Nephron progenitor cell (in vitro differentiated cells): ENCODE data around the gene PCDH12.

Source experiments
- DNase-seq: peaks from one replicate; pipeline ENCODE4 v3.0.0; 2021
- H3K27ac Mint-ChIP-seq: 2 replicates; pipeline ENCODE4 v1.8.0; 2021; ENCODE audit warnings: mild to moderate bottlenecking, moderate library complexity, mixed read lengths
- H3K27me3 Mint-ChIP-seq: 2 replicates; pipeline ENCODE4 v1.8.0; 2021; ENCODE audit warnings: mild to moderate bottlenecking, low read depth, mixed read lengths; ENCODE audit not compliant: poor library complexity
- H3K36me3 Mint-ChIP-seq: 2 replicates; pipeline ENCODE4 v1.8.0; 2021; ENCODE audit warnings: low read depth, mixed read lengths
- H3K4me1 Mint-ChIP-seq: 2 replicates; pipeline ENCODE4 v1.8.0; 2021; ENCODE audit warnings: mixed read lengths
- H3K4me3 Mint-ChIP-seq: 2 replicates; pipeline ENCODE4 v1.8.0; 2021; ENCODE audit warnings: mild to moderate bottlenecking, moderate library complexity, mixed read lengths
- H3K9me3 Mint-ChIP-seq: 2 replicates; pipeline ENCODE4 v1.8.0; 2021; ENCODE audit warnings: mild to moderate bottlenecking, moderate library complexity, mixed read lengths
- CTCF ChIP-seq: fragments of 200-600 bp; sonication (generic); IDR thresholded peaks from 2 replicates; pipeline ENCODE4 v1.5.0; 2021; ENCODE audit warnings: antibody characterized with exemption

The PCDH12 gene

GRCh38 chr5:141957367-141957996, 520 bp downstream of the PCDH12 start:
- H3K27ac Mint-ChIP-seq: no peak overlapping the region
- H3K4me3 Mint-ChIP-seq: no peak overlapping the region
- no peak for DNase-seq
- no peaks in the 10 kb centered on the region for H3K9me3 Mint-ChIP-seq
- H3K4me1 Mint-ChIP-seq: peaks cover 43% of the 10 kb centered on the region
- peaks cover 2% of the 10 kb centered on the region for H3K27me3 Mint-ChIP-seq
- TF ChIP-seq CTCF: no peak
- H3K36me3 Mint-ChIP-seq: no peaks in the 10 kb centered on the region

GRCh38 chr5:141954194-141954593, 3.8 kb downstream of the PCDH12 start:
- H3K4me3 Mint-ChIP-seq: no peak overlapping the region
- H3K36me3 Mint-ChIP-seq: no peaks in the 10 kb centered on the region
- no peak for TF ChIP-seq CTCF
- no peaks in the 10 kb centered on the region for H3K9me3 Mint-ChIP-seq
- H3K27me3 Mint-ChIP-seq: peaks cover 8% of the 10 kb centered on the region
- H3K27ac Mint-ChIP-seq: no peak overlapping the region
- no peak for DNase-seq
- peaks cover 25% of the 10 kb centered on the region for H3K4me1 Mint-ChIP-seq

GRCh38 chr5:141952020-141952419, 6.0 kb downstream of the PCDH12 start:
- TF ChIP-seq CTCF: no peak
- H3K27ac Mint-ChIP-seq: no peak overlapping the region
- H3K27me3 Mint-ChIP-seq: peaks cover 8% of the 10 kb centered on the region
- no peaks in the 10 kb centered on the region for H3K9me3 Mint-ChIP-seq
- no peak overlapping the region for H3K4me3 Mint-ChIP-seq
- H3K36me3 Mint-ChIP-seq: no peaks in the 10 kb centered on the region
- H3K4me1 Mint-ChIP-seq: peaks cover 16% of the 10 kb centered on the region
- no peak for DNase-seq

GRCh38 chr5:141951332-141951781, 6.6 kb downstream of the PCDH12 start:
- DNase-seq: peak; percentile 58
- Mint-ChIP-seq H3K4me1 (peaks cover 23% of the 10 kb centered on the region), H3K36me3 (no peaks in the 10 kb centered on the region), H3K4me3 (no peak overlapping the region), H3K27ac (no peak overlapping the region), H3K9me3 (no peaks in the 10 kb centered on the region), H3K27me3 (peaks cover 12% of the 10 kb centered on the region)
- peak; percentile 62 for TF ChIP-seq CTCF

DNA sequence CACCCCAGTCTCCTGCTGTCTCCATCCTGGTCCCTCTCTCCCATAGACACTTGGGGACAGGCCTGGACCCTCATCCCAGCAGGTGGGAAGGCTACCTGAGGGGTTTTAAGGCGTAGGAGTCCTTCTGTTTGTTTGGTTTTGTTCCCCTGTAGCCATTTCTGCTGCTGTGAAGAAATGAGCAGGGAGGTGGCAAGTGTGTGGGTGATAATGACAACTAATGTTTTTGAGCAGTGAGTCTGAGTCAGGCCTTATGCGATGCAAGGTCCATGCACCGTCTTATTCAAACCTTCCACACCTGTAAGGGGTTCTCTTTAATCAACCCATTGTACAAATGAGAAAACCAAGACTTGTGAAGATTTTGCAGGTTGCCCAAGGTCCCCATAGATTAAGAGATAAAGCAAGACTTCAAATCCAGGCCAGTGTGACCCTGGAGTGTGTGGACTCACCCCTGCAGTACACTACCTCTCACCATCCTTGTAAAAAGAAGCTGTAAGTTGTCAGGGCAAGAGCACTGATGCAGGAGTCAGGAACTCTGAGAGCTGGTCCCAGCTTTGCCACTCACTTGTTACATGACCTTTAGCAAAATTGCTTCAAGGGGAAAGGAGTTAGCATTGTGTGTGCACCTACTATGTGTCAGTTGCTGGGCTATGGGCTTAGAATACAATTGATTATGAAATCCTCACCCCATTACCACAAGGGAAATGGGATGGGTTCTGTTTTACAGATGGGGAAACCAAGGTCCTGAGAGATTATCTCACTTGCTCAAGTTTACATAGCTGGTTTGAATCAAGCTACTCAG, 7.6 kb downstream of the PCDH12 start:
- Mint-ChIP-seq H3K27ac (no peak overlapping the region), H3K4me3 (no peak overlapping the region), H3K4me1 (peaks cover 31% of the 10 kb centered on the region), H3K36me3 (no peaks in the 10 kb centered on the region), H3K9me3 (no peaks in the 10 kb centered on the region), H3K27me3 (peaks cover 13% of the 10 kb centered on the region)
- no peak for DNase-seq
- TF ChIP-seq CTCF: no peak
